Stimulated activated CD4-positive, alpha-beta T cell treated with anti-CD3 and anti-CD28 coated beads, Interleukin-12 subunit alpha, Interleukin-12 subunit beta, amount 100 ng/mL, for 48 hours (primary cell): Measurements from ENCODE around the gene DMBX1.
A peak's percentile ranks its signal among the peaks of the same experiment; 100 is the strongest.

Source experiments
- DNase-seq, 3 donors: peaks; one replicate each; pipeline ENCODE4 v3.0.0-alpha.2; 2020; ENCODE audit warnings: low read depth in 2 of 3, low spot score in 1 of 3

DMBX1 gene

GRCh38 chr1:46489638-46490405 lies at the start of gene DMBX1:
Gene DMBX1, plus strand, starts transcription at chr1:46489836. Its CDS starts 17,175 bp downstream, at chr1:46507011.
- peak in 2 of 3 donors; percentile 38 to 42 for DNase-seq

- DNase-seq, result no peak
Measured at GRCh38 chr1:46440478-46440877, 49.2 kb upstream of the DMBX1 start.

DNA sequence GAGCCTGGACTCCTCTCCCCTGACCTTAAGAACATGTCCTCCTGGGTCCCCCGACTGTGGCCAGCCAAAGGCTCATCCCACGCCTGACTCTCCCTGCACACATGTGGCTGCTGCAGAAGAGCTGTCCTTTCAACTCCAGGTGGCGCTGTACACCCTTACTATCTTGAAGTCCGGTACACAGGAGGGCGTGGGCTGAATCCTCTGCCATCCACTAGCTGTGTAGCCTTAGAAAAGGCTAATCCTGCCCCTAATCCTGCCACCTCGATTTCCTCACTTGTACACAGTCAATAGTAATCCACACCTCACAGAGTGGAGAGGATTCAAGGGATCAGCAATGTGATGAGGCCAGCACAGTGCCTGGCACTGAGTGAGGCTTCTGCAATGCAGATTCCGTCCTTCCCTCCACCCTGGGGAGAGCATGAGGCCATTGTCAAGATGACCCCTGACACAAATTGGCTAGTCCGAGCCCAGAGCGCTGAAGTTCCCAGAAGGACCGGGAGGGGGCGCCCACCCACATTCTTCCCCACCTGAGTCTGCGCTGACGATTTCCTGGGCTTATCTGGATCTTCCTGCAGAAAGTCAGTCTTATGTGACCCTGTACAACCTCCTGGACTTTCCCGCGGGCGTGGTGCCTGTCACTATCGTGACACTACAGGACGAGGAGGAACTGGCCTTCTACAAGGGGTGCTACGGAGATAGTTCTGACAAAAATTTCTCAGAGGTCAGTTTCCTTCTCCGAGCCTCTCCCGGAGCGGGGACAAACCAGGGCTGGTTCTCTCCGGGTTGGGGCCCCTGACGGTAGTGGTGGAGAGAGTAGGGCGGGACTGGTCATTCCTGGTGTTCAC lies 47.1 kb upstream of the DMBX1 start:
- DNase-seq, result peak; percentile 55 to 77 (median 65)

GRCh38 chr1:46444466-46444865 lies 45.2 kb upstream of the DMBX1 start:
- no peak for DNase-seq

DNA sequence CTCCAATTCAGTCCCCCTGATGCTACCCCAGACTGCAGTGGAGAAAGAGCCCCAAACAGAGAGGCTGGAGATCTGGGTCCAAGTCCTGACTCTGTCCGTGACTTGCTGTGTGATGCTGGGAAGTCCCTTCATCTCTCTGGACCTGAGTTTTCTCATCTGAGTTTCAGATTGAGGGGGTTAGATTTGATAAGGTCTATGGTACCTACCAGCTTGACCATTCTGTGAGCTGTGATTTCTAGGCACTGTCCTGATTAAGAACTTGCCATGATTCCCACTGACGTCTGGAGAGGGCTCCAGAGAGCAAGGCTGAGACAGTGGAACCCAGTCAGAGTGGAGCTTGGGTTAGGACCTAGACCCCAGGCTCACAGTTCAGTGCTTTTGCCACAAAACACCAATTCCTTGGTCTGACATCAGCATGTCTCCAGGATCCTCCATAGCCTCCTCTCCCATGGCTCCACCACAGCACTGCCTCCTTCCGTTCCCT lies 43.8 kb upstream of the DMBX1 start:
- DNase-seq, result no peak

DNA sequence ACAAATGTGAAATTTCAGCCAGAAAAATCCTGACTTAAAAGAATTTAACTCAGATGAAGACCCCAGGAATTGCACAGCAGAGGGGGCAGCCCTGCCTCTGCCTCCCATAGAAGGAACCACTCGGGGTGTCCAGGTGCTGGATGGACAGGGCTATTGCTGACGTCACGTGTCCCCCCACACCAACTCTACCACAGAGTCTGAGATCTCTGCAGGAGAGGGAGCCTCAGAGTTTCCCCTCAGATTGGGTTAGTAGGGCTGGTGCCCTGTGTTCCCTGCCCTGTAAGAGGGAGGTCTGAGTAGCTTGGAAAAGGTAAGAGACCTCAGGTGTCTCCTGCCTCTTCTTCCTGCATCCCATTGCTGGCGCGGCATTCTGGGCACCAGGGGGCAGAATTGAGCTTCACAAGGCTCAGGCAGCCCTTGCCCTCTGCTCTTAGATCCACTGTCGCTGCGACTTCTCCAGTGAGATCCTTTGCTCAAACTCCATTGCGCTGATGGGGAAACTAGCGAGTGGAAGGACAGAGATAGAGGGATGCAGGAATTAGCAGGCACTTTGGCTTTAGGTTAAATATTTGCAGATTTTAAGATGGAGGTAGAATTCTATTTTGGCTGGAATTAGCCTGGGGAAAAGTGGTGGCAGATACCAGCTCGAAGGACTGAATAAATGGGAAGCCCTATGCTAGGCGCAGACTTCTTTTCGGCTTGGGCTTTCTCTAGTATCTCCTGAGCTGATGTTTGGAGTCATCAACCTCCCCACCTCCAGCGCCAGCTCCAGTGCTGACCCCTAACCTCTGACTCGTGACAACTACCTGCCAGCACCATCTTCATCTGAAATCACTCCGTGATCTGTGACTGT lies 42.8 kb upstream of the DMBX1 start:
- DNase-seq, result peak; percentile 74 to 83 (median 76)

DNA sequence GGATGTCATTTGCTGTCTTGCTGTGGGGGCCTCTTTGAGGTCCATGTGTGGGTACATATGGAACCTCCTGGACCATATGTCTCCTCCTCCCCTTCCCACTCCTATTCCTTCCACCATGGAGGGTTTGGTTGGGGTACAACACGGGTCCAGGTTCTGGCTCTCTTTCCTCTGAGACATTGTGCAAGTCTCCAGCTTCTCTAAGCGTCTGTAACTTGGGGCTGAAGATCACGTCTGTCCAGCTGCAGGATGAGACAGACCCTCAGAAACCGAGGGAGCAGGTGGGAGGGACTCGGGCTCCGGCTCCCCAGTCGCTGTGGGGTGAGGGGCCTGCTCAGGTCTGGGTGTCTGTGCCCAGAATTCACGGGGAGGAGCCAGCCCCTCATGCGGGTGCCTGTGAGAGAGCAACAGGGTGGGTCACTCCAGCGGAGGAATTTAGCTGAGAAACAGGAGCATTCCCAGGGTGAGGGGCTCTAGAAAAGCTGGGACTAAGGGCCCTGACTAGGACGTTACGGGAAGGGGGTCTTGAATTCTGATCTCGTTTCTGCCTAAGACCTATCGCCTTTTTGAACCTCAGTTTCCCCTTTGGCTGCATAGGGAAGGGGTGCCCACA lies 42.0 kb upstream of the DMBX1 start:
- no peak for DNase-seq

- DNase-seq, result no peak
Measured at GRCh38 chr1:46448109-46448911, 41.3 kb upstream of the DMBX1 start.

DNA sequence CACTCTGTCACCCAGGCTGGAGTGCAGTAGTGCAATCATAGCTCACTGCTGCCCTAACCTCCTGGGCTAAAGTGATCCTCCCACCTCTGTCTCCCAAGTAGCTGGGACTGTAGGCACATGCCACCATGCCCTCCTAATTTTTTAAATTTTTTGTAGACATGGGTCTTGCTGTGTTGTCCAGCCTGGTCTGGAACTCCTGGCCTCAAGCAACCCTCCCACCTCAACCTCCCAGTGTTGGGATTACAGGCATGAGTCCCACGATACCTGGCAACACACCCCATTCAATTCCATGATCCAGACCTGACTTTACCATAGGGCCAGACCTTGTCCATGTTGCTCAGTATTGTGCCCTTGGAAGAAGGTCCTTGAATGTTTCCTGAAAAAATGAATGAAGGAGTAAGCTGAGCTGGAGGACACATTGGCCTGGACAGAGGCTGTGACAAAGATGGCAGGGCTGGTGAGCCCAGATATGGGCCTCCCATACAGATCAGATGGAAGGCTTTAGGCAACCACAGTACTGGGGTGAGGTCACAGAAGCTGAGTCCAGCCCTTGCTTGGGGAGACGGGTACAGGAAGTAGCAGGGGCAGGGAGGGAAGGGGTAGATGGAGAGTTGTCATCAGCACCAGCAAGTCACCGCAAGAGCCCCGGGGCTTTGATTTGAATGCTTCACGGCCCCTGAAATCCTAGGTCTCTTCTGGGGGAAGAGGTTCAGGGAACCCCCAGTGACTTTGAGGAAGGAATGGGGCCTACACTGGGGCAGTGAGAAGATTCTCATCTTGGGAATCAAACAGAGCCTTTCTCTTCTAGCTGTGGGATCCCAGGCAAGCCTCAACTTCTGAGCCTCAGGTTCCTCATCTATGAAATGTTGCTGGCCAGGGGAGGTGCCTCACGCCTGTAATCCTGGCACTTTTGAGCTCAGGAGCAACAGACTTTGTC lies 40.1 kb upstream of the DMBX1 start:
- DNase-seq, result no peak

DNA sequence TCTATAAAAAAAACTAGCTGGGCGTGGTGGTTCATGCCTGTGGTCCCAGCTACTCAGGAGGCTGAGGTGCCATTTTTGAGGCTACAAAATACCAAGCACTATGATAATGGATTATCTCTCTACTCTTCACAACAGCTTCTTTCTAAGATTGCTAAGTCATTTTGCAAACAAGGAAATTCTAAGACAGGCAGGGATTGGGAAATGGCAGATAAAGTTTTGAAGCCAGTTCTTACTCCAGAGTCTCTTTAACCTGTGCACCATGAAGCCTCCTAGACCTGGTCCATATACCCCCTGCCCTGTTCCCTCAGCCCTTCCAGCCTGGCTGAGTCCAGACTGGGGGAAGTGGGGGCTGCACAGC lies 39.5 kb upstream of the DMBX1 start:
- DNase-seq, result no peak

DNA sequence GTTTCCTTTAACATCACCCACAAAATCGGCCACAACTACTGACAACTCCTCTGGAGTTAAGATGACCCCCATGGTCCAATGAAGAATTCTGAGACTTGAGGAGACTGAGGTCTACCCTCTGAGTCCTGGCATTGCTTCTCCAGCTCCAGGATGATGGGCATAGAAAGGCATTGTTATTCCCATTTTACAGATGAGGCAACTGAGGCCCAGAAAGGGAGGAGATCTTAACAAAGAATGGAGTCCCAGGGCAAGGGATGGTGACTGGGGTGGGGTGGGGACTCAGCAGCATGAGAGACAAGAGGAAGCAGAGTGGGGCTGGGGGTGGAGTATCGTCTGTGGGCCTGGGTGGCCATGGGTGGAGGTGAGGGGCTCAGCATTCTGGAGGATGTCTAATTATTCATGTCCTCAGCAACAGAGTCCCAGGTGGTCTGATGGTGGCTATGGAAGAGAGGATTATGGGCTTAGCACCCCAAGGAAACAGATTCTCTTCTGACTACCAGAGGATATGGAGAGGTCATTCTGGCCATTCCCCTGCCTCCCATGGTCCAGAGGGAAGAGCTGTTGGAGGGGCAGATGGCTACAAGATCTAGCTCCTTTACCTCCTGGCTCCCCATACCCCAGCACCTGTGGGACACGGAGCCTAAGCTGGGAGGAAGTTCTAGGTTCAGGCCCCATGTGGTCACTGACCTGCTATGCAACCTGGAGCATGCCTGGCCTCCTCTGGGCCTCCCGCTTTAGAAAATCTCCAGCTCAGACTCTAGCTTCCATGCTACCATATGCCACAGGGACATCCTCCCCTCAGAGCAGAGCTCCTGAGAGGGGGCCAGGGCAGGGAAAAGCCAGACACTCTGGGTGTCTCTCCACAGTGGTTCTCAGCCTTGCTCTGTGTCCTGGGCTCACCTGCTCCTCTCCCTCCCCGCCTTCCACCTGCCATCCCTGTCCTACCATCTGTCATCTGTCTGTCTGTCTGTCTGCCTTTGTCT lies 37.4 kb upstream of the DMBX1 start:
- DNase-seq, result no peak

GRCh38 chr1:46452931-46453325 lies 36.7 kb upstream of the DMBX1 start:
- DNase-seq, result no peak

- DNase-seq, result no peak
Measured at GRCh38 chr1:46453449-46453848, 36.2 kb upstream of the DMBX1 start.

DNA sequence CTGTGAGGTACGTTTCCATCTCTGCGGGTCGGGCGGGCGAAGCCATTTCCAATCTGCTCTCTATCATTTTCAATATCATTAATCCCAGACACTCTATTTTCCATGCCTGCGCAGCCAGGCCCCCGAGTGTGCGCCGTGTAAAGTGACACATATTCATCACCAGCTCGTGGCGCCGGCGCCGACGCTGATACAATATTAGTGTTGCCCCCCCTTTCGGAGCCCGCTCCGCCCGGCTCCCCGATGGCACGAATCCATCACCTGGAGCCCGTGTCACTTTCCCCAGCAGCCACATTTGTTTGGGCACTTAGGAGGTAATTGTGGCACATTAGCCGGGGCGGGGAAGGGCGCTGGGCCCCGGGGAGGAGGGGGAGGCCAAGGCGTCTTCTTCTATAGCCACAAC lies 33.7 kb upstream of the DMBX1 start:
- no peak for DNase-seq

DNA sequence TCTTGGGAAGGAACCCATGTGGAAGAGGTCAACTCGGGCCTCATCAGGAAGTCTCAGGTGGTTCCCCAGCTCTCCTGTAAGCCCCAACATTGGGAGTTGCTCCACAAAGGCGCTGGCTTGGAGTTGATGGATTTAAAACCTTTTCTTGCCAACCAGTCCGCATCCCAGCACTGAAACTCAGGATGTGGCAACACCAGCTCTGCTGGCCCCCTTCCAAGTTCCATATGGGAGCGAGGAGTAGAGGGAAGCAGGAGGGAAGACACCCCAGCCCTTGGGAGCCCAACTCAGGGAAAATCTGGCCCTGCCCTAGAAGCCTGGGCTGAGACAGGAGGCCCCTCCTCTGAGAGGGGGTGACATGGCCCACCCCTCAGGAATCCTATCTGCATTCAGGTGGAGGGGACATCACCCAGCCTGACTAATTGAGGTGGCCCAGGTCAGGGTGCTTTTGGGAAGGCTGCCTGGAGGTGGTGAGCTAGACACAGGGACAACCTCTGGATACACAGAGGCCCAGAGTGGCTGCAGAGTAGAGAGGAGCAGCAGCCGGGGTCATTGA lies 33.1 kb upstream of the DMBX1 start:
- no peak for DNase-seq

DNA sequence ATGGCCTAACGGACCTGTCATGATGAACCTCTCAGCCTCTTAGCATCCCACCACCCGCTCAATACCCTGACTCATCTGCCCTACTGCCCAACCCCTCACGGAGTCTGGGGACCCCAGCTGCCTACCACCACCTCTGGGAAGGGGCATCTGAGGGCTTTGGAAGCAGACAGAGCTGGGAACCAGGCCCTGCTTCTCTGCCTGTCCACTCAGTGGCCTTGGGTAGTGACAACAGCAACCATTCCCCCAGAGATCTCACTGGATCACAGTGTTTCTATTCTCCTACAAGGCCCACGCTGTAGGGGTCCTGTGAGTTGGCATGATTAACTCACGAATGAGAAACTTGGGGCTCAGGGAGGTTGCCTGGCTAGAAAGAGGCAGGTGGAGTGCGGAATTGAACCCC lies 32.5 kb upstream of the DMBX1 start:
- no peak for DNase-seq

- no peak for DNase-seq
Measured at GRCh38 chr1:46458190-46458589, 31.4 kb upstream of the DMBX1 start.

DNA sequence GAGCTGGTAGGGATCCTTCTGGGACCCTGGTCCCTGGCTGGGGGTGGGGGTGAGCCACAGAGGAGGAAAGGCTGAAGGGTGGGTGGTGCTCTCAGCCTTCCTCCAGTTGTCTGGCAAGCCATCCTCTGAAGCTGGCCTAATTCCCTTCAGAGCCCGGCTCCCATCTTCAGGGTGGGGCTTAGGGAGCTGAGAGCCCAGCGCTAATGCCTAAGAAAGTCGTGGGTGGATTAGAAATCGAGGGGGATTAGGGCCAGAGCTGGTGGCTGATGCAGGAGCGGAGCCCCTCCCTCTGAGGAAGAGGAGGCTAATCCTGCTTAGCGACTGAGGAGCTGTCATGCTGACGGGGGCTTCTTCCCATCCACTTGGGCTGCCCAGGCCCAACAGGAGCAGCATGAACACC lies 30.8 kb upstream of the DMBX1 start:
- no peak for DNase-seq
